ENCODE data around the gene RUFY1. TPM values are rescaled to one million over a fixed set of nuclear protein-coding genes. Genes with fewer than 3 reads are reported as not detected.
"Not testable (repeated sequence)": the region's sequence is repeated elsewhere in the genome, so short reads cannot be mapped to it uniquely, and the experiment has no call there.

RUFY1 gene
- total RNA-seq, 6 experiments from 2014 or later: 34.3 to 37.2 (median 36.0) TPM

- peak; percentile 41 for DNase-seq
- H3K27me3 Mint-ChIP-seq (ENCODE audit: insufficient read depth): peaks cover 11% of the 10 kb centered on the region
Measured at GRCh38 chr5:179519416-179520070, 30.8 kb upstream of the RUFY1 start.

GRCh38 chr5:179522107-179522506 is 28.2 kb upstream of the RUFY1 start:
- H3K4me3 Mint-ChIP-seq; H3K36me3 Mint-ChIP-seq (ENCODE audit: low read depth); H3K27me3 Mint-ChIP-seq (ENCODE audit: insufficient read depth); H3K27ac Mint-ChIP-seq; H3K4me1 Mint-ChIP-seq (ENCODE audit: low read depth); H3K9me3 Mint-ChIP-seq; DNase-seq: not testable (repeated sequence)

More at GRCh38 chr5:179519416-179520070, 30.8 kb upstream of the RUFY1 start:
- not testable (repeated sequence) for H3K9me3 Mint-ChIP-seq; H3K4me3 Mint-ChIP-seq; H3K36me3 Mint-ChIP-seq (ENCODE audit: low read depth); H3K27ac Mint-ChIP-seq; H3K4me1 Mint-ChIP-seq (ENCODE audit: low read depth)
- TF ChIP-seq CTCF (IDR thresholded peaks at IDR 0.05): peak; percentile 63

GRCh38 chr5:179526978-179527377 is 23.4 kb upstream of the RUFY1 start:
- Mint-ChIP-seq H3K36me3 (ENCODE audit: low read depth) (no peaks in the 10 kb centered on the region), H3K27ac (no peak overlapping the region), H3K4me3 (no peak overlapping the region), H3K9me3 (no peaks in the 10 kb centered on the region), H3K27me3 (ENCODE audit: insufficient read depth) (peaks cover 1% of the 10 kb centered on the region), H3K4me1 (ENCODE audit: low read depth) (no peaks in the 10 kb centered on the region)
- DNase-seq: no peak
- no peak for TF ChIP-seq CTCF (IDR thresholded peaks at IDR 0.05)

- peak; percentile 23; the same call in 1 of the 2 replicates for TF ChIP-seq CTCF (IDR thresholded peaks at IDR 0.05)
- Mint-ChIP-seq H3K27ac (no peak overlapping the region), H3K4me1 (ENCODE audit: low read depth) (no peaks in the 10 kb centered on the region), H3K4me3 (peak overlapping the region; percentile 61; the same call in 1 of the 2 replicates), H3K27me3 (ENCODE audit: insufficient read depth) (no peaks in the 10 kb centered on the region; the same call in 1 of the 2 replicates), H3K9me3 (no peaks in the 10 kb centered on the region), H3K36me3 (ENCODE audit: low read depth) (no peaks in the 10 kb centered on the region)
- DNase-seq: no peak
Measured at GRCh38 chr5:179530069-179530998, 20.0 kb upstream of the RUFY1 start.

- H3K4me3 Mint-ChIP-seq: no peak overlapping the region
- no peaks in the 10 kb centered on the region for H3K36me3 Mint-ChIP-seq (ENCODE audit: low read depth)
- no peaks in the 10 kb centered on the region for H3K9me3 Mint-ChIP-seq
- peaks cover 14% of the 10 kb centered on the region for H3K4me1 Mint-ChIP-seq (ENCODE audit: low read depth)
- TF ChIP-seq CTCF (IDR thresholded peaks at IDR 0.05): peak; percentile 57; the same call in 1 of the 2 replicates
- no peaks in the 10 kb centered on the region; the same call in 1 of the 2 replicates for H3K27me3 Mint-ChIP-seq (ENCODE audit: insufficient read depth)
- no peak overlapping the region for H3K27ac Mint-ChIP-seq
- DNase-seq: no peak
Measured at GRCh38 chr5:179533024-179533423, 17.3 kb upstream of the RUFY1 start.

GRCh38 chr5:179533907-179534306 is 16.4 kb upstream of the RUFY1 start:
- H3K4me3 Mint-ChIP-seq: no peak overlapping the region
- no peaks in the 10 kb centered on the region; the same call in 1 of the 2 replicates for H3K27me3 Mint-ChIP-seq (ENCODE audit: insufficient read depth)
- H3K27ac Mint-ChIP-seq: no peak overlapping the region
- no peaks in the 10 kb centered on the region for H3K9me3 Mint-ChIP-seq
- peaks cover 14% of the 10 kb centered on the region for H3K4me1 Mint-ChIP-seq (ENCODE audit: low read depth)
- DNase-seq: no peak
- TF ChIP-seq CTCF (IDR thresholded peaks at IDR 0.05): no peak
- H3K36me3 Mint-ChIP-seq (ENCODE audit: low read depth): no peaks in the 10 kb centered on the region
